Effector memory CD8-positive, alpha-beta T cell (primary cell): ENCODE measurements around the gene ARMCX2.
"Not testable (repeated sequence)": the region's sequence is repeated elsewhere in the genome, so short reads cannot be mapped to it uniquely, and the experiment has no call there.

Experiments used
- ATAC-seq: fragments of 150-1000 bp; cut with Tn5 transposase; replicated peaks from 2 replicates; pipeline ENCODE4 v1.10.0; 2021; ENCODE audit warnings: mild to moderate bottlenecking, moderate library complexity
- DNase-seq, 3 experiments: peaks; one replicate each; pipeline ENCODE4 v3.0.0; 2021
- H3K27ac Mint-ChIP-seq, 2 donors: one replicate each; pipeline ENCODE4 v1.8.0; 2022; ENCODE audit warnings: mild to moderate bottlenecking in 2 of 2, mixed read lengths in 2 of 2, moderate library complexity in 2 of 2
- H3K27me3 Mint-ChIP-seq, 2 donors: one replicate each; pipeline ENCODE4 v1.8.0; 2022; ENCODE audit warnings: mixed read lengths in 2 of 2
- H3K36me3 Mint-ChIP-seq: one replicate; pipeline ENCODE4 v1.8.0; 2022; ENCODE audit warnings: mild to moderate bottlenecking, moderate library complexity, mixed read lengths; ENCODE audit not compliant: insufficient read depth
- H3K4me1 Mint-ChIP-seq, 2 donors: one replicate each; pipeline ENCODE4 v1.8.0; 2022; ENCODE audit warnings: low read depth in 2 of 2, mixed read lengths in 2 of 2
- H3K4me3 Mint-ChIP-seq, 2 donors: one replicate each; pipeline ENCODE4 v1.8.0; 2022; ENCODE audit warnings: mild to moderate bottlenecking in 2 of 2, mixed read lengths in 2 of 2, moderate library complexity in 2 of 2
- H3K9me3 Mint-ChIP-seq, 2 donors: one replicate each; pipeline ENCODE4 v1.8.0; 2022; ENCODE audit warnings: mixed read lengths in 2 of 2

ARMCX2 gene

GRCh38 chrX:101655534-101655933 is 4.1 kb downstream of the ARMCX2 start:
- Mint-ChIP-seq H3K27me3 (peaks cover 0 to 8% of the 10 kb centered on the region in 2 donors), H3K4me3 (no peak overlapping the region), H3K4me1 (peaks cover 4 to 6% of the 10 kb centered on the region in 2 donors), H3K27ac (no peak overlapping the region), H3K36me3 (peaks cover 3% of the 10 kb centered on the region), H3K9me3 (no peaks in the 10 kb centered on the region)
- no peak for ATAC-seq
- DNase-seq, result no peak

GRCh38 chrX:101647716-101648115 is 11.9 kb downstream of the ARMCX2 start:
- H3K4me1 Mint-ChIP-seq, H3K4me3 Mint-ChIP-seq, H3K27me3 Mint-ChIP-seq, H3K36me3 Mint-ChIP-seq, H3K27ac Mint-ChIP-seq, ATAC-seq, DNase-seq, H3K9me3 Mint-ChIP-seq: not testable (repeated sequence)

- DNase-seq, result no peak
- no peaks in the 10 kb centered on the region for H3K27me3 Mint-ChIP-seq
- no peaks in the 10 kb centered on the region for H3K4me1 Mint-ChIP-seq
- peaks cover 10% of the 10 kb centered on the region for H3K36me3 Mint-ChIP-seq
- H3K27ac Mint-ChIP-seq, result no peak overlapping the region
- H3K9me3 Mint-ChIP-seq, result no peaks in the 10 kb centered on the region
- ATAC-seq, result no peak
- H3K4me3 Mint-ChIP-seq, result no peak overlapping the region
Measured at GRCh38 chrX:101642093-101642492, 17.6 kb downstream of the ARMCX2 start.

- Mint-ChIP-seq H3K4me1 (no peaks in the 10 kb centered on the region), H3K27ac (no peak overlapping the region), H3K27me3 (no peaks in the 10 kb centered on the region), H3K9me3 (no peaks in the 10 kb centered on the region), H3K4me3 (no peak overlapping the region), H3K36me3 (peaks cover 13% of the 10 kb centered on the region)
- DNase-seq, result no peak
- ATAC-seq, result no peak
Measured at GRCh38 chrX:101639583-101639982, 20.1 kb downstream of the ARMCX2 start.

- Mint-ChIP-seq H3K27ac (peak overlapping the region in 1 of 2 donors; percentile 68), H3K36me3 (peaks cover 28% of the 10 kb centered on the region), H3K27me3 (no peaks in the 10 kb centered on the region), H3K4me1 (peaks cover 23 to 33% of the 10 kb centered on the region in 2 donors), H3K9me3 (no peaks in the 10 kb centered on the region), H3K4me3 (no peak overlapping the region)
- DNase-seq (no peak), ATAC-seq (no peak)
Measured at GRCh38 chrX:101619364-101619763, 40.3 kb downstream of the ARMCX2 start.

- Mint-ChIP-seq H3K9me3 (no peaks in the 10 kb centered on the region), H3K4me3 (peak within 1 kb of the TSS; percentile 88 to 91), H3K27ac (peak within 1 kb of the TSS; percentile 86 to 93), H3K4me1 (peaks cover 13 to 20% of the 10 kb centered on the region in 2 donors), H3K27me3 (no peaks in the 10 kb centered on the region), H3K36me3 (peaks cover 12% of the 10 kb centered on the region)
- peak; percentile 60 to 64 (median 64) for DNase-seq
- ATAC-seq, result peak; percentile 86
Measured at GRCh38 chrX:101617211-101618191, 42.1 kb downstream of the ARMCX2 start, which contains the start of gene ARMCX6. ARMCX6 (minus strand) TSS chrX:101618000; CDS start chrX:101616620, 1,380 bp downstream.

GRCh38 chrX:101605728-101606127 is 53.9 kb downstream of the ARMCX2 start:
- Mint-ChIP-seq H3K27me3 (no peaks in the 10 kb centered on the region), H3K9me3 (no peaks in the 10 kb centered on the region), H3K27ac (no peak overlapping the region), H3K4me1 (no peaks in the 10 kb centered on the region), H3K36me3 (no peaks in the 10 kb centered on the region), H3K4me3 (no peak overlapping the region)
- ATAC-seq (no peak), DNase-seq (no peak)
